AG09309 (cell line): ENCODE measurements around the gene BRINP1.

Experiments
- DNase-seq: peaks from one replicate; pipeline ENCODE4 v3.0.0-alpha.2; 2010; ENCODE audit warnings: low read depth
- H3K4me3 ChIP-seq: 2 replicates; pipeline ENCODE4 v1.5.1; 2011; ENCODE audit warnings: mild to moderate bottlenecking, low read depth, low read length, moderate library complexity; ENCODE audit not compliant: control insufficient read depth
- TF ChIP-seq, protein P1 (sequence below): IDR thresholded peaks from 2 replicates; pipeline ENCODE4 v1.5.1; 2011; ENCODE audit warnings: mild to moderate bottlenecking, low read depth, low read length, inconsistent platforms; ENCODE audit not compliant: insufficient read depth, control insufficient read depth; ENCODE audit errors: missing control alignments

Gene BRINP1, protein sequence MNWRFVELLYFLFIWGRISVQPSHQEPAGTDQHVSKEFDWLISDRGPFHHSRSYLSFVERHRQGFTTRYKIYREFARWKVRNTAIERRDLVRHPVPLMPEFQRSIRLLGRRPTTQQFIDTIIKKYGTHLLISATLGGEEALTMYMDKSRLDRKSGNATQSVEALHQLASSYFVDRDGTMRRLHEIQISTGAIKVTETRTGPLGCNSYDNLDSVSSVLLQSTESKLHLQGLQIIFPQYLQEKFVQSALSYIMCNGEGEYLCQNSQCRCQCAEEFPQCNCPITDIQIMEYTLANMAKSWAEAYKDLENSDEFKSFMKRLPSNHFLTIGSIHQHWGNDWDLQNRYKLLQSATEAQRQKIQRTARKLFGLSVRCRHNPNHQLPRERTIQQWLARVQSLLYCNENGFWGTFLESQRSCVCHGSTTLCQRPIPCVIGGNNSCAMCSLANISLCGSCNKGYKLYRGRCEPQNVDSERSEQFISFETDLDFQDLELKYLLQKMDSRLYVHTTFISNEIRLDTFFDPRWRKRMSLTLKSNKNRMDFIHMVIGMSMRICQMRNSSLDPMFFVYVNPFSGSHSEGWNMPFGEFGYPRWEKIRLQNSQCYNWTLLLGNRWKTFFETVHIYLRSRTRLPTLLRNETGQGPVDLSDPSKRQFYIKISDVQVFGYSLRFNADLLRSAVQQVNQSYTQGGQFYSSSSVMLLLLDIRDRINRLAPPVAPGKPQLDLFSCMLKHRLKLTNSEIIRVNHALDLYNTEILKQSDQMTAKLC

DNA sequence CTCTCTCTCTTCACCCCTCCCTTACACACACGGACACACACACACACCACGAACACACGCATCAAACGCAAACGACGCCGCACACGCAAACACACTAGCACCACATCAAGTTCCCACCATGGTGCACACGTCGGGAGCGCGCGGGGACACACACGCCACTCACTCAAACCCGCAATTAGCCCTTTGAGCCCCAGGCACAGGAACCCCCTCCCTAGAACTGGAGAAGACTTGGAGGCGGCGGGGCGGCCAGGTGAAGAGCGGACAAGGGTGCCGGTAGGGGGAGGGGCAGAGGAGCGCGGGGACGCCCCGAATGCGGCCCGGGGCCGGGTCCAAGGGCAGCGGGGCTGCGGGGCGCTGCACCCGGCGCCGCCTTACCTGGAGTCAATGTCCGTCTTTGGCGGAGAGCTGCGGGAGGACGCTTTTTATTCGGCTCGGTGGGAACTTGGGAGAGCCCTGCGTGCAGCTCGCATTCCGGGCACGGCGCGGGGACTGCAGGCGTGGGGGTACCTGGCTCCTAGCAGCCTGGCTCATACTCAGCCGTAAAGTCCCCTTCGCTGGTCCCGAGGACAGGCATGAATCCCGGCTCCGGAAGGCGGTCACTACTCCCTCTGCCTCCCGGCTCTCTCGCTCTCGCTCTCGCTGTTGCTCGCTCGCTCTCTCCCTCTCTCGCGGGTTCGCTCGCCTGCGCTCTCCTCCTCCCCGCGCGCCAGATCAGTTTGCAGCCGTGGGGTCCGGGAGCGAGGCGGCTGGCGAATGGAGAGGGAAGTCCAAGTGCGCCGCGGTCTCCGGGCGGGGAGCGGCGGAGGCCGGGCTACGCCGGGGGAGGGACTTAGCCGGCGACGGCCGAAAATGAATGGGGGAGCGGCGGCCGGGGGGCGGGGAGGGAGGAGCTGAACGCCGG, at the start of gene BRINP1:
Gene BRINP1 (minus strand): TSS at position 755 of the 901 bp plus-strand sequence. CDS start 56,080 bp downstream, outside the sequence.
- H3K4me3 ChIP-seq, result peak within 1 kb of the TSS; percentile 27
- no peak for DNase-seq

DNA sequence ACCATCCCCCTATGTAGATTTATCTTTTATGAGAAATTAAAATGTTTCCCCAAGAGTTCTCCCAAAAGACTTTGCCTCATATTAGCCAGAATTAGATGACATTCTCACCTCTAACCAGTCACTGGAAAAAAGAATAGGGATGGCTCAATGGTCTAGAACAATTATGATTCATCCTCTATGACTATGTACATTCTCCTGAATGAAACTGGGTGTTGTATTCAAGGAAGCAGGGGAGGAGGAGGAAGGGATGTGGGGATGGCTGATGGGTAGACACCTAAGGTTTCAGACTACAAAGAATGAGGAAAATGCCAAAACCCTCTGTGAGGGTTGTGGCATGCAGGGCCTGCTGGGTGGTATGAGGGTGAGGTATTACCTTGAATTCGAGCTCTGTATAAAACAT, 49.5 kb upstream of the BRINP1 start:
- no peak for DNase-seq
- TF ChIP-seq, protein P1, sequence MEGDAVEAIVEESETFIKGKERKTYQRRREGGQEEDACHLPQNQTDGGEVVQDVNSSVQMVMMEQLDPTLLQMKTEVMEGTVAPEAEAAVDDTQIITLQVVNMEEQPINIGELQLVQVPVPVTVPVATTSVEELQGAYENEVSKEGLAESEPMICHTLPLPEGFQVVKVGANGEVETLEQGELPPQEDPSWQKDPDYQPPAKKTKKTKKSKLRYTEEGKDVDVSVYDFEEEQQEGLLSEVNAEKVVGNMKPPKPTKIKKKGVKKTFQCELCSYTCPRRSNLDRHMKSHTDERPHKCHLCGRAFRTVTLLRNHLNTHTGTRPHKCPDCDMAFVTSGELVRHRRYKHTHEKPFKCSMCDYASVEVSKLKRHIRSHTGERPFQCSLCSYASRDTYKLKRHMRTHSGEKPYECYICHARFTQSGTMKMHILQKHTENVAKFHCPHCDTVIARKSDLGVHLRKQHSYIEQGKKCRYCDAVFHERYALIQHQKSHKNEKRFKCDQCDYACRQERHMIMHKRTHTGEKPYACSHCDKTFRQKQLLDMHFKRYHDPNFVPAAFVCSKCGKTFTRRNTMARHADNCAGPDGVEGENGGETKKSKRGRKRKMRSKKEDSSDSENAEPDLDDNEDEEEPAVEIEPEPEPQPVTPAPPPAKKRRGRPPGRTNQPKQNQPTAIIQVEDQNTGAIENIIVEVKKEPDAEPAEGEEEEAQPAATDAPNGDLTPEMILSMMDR, result no peak
- H3K4me3 ChIP-seq, result no peak overlapping the region

More for the DNA sequence above, at the start of gene BRINP1:
- TF ChIP-seq, protein P1, result no peak

GRCh38 chr9:119416793-119417192, 47.6 kb upstream of the BRINP1 start:
- TF ChIP-seq, protein P1, result no peak
- DNase-seq, result no peak
- no peak overlapping the region for H3K4me3 ChIP-seq

GRCh38 chr9:119412399-119412798, 43.2 kb upstream of the BRINP1 start:
- no peak for DNase-seq
- TF ChIP-seq, protein P1, result no peak
- no peak overlapping the region for H3K4me3 ChIP-seq

DNA sequence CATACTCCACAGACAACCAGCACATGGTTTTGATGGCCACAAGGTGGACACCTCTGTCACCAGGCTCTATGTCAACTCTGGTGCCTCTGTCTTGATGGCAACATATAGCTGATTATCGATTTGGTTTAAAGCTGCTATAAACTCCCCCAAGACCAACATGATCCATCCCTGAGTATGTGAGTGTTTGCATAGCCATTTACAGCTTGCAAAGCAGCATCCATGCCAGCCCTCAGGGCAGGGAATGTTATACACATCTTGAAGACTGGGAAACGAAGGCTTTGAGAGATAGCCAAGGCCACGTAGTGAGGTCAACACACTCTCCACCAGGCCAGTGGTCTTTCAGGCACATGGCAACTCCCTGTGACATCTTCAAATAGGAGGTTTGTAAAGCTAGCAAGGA, 40.3 kb upstream of the BRINP1 start:
- no peak overlapping the region for H3K4me3 ChIP-seq
- TF ChIP-seq, protein P1, result no peak
- no peak for DNase-seq

GRCh38 chr9:119400606-119401005, 31.4 kb upstream of the BRINP1 start:
- H3K4me3 ChIP-seq, result no peak overlapping the region
- no peak for DNase-seq
- TF ChIP-seq, protein P1, result no peak
